ENCODE data around the gene OPN4. TPM values are rescaled to one million over a fixed set of nuclear protein-coding genes. Genes with fewer than 3 reads are reported as not detected.

Gene OPN4
- total RNA-seq, 1 donor from 2014 or later, result not detected

- peaks cover 18% of the 10 kb centered on the region for H3K36me3 Mint-ChIP-seq (ENCODE audit: unreplicated experiment)
- H3K4me3 Mint-ChIP-seq (ENCODE audit: unreplicated experiment), result no peak overlapping the region
- H3K27me3 Mint-ChIP-seq (ENCODE audit: unreplicated experiment), result peaks cover 6% of the 10 kb centered on the region
- TF ChIP-seq, protein P1, sequence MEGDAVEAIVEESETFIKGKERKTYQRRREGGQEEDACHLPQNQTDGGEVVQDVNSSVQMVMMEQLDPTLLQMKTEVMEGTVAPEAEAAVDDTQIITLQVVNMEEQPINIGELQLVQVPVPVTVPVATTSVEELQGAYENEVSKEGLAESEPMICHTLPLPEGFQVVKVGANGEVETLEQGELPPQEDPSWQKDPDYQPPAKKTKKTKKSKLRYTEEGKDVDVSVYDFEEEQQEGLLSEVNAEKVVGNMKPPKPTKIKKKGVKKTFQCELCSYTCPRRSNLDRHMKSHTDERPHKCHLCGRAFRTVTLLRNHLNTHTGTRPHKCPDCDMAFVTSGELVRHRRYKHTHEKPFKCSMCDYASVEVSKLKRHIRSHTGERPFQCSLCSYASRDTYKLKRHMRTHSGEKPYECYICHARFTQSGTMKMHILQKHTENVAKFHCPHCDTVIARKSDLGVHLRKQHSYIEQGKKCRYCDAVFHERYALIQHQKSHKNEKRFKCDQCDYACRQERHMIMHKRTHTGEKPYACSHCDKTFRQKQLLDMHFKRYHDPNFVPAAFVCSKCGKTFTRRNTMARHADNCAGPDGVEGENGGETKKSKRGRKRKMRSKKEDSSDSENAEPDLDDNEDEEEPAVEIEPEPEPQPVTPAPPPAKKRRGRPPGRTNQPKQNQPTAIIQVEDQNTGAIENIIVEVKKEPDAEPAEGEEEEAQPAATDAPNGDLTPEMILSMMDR (IDR thresholded peaks at IDR 0.05; ENCODE audit: partially characterized antibody, unreplicated experiment), result no peak
- H3K4me1 Mint-ChIP-seq (ENCODE audit: low read depth, unreplicated experiment), result no peaks in the 10 kb centered on the region
- no peak overlapping the region for H3K27ac Mint-ChIP-seq (ENCODE audit: unreplicated experiment)
- peaks cover 7% of the 10 kb centered on the region for H3K9me3 Mint-ChIP-seq (ENCODE audit: unreplicated experiment)
- DNase-seq, result no peak
Observed at GRCh38 chr10:86699991-86700840, 45.9 kb downstream of the OPN4 start.

DNA sequence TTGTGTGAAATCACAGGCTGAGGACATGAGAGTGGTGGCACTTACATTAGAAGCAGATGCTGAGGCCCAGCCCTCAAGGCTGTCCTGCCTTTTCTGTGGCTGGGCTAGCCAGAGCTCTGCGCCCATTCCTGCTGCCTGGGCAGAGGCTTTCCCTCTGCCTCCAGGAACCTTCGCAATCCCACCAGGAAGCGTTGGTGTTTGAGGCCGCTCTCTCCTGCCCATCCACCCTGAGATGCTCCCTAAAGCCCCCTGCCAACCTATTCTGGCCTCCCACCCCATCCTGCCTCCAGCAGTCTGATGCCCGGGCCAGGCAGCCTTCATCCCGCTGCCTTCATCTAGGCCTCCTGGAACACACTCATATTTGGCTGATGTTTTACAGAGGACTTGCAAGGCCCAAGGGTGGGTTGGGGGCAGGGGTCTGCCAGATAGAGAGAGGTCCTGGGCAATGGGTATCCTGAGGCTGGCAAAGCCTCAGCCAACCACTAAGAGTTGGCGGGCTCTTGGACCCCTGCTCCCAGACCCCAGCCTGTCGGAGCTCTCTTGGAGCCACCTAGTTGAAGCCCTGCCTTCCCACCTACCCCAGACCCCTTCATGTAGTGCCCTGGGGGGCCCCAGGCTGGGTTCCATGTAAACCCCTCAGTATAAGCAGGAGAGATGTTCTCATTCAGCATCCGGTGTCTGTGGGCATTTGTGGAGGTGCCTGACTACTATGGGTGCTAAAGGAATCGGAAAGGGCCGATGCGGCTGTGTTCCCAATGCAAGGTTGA, 46.7 kb downstream of the OPN4 start:
- peaks cover 7% of the 10 kb centered on the region for H3K9me3 Mint-ChIP-seq (ENCODE audit: unreplicated experiment)
- H3K4me3 Mint-ChIP-seq (ENCODE audit: unreplicated experiment), result no peak overlapping the region
- no peak for DNase-seq
- peaks cover 18% of the 10 kb centered on the region for H3K36me3 Mint-ChIP-seq (ENCODE audit: unreplicated experiment)
- TF ChIP-seq, protein P1 (IDR thresholded peaks at IDR 0.05; ENCODE audit: partially characterized antibody, unreplicated experiment), result no peak
- H3K27ac Mint-ChIP-seq (ENCODE audit: unreplicated experiment), result no peak overlapping the region
- H3K27me3 Mint-ChIP-seq (ENCODE audit: unreplicated experiment), result peaks cover 3% of the 10 kb centered on the region
- no peaks in the 10 kb centered on the region for H3K4me1 Mint-ChIP-seq (ENCODE audit: low read depth, unreplicated experiment)

- H3K27me3 Mint-ChIP-seq (ENCODE audit: unreplicated experiment), result peaks cover 2% of the 10 kb centered on the region
- no peaks in the 10 kb centered on the region for H3K4me1 Mint-ChIP-seq (ENCODE audit: low read depth, unreplicated experiment)
- DNase-seq, result no peak
- no peak overlapping the region for H3K4me3 Mint-ChIP-seq (ENCODE audit: unreplicated experiment)
- H3K27ac Mint-ChIP-seq (ENCODE audit: unreplicated experiment), result no peak overlapping the region
- H3K36me3 Mint-ChIP-seq (ENCODE audit: unreplicated experiment), result peaks cover 12% of the 10 kb centered on the region
- TF ChIP-seq, protein P1 (IDR thresholded peaks at IDR 0.05; ENCODE audit: partially characterized antibody, unreplicated experiment), result no peak
- H3K9me3 Mint-ChIP-seq (ENCODE audit: unreplicated experiment), result peaks cover 3% of the 10 kb centered on the region
Observed at GRCh38 chr10:86703176-86703575, 48.8 kb downstream of the OPN4 start.

- peaks cover 7% of the 10 kb centered on the region for H3K9me3 Mint-ChIP-seq (ENCODE audit: unreplicated experiment)
- H3K4me1 Mint-ChIP-seq (ENCODE audit: low read depth, unreplicated experiment), result peaks cover 1% of the 10 kb centered on the region
- H3K36me3 Mint-ChIP-seq (ENCODE audit: unreplicated experiment), result peaks cover 12% of the 10 kb centered on the region
- DNase-seq, result no peak
- H3K27ac Mint-ChIP-seq (ENCODE audit: unreplicated experiment), result no peak overlapping the region
- TF ChIP-seq, protein P1 (IDR thresholded peaks at IDR 0.05; ENCODE audit: partially characterized antibody, unreplicated experiment), result no peak
- H3K27me3 Mint-ChIP-seq (ENCODE audit: unreplicated experiment), result no peaks in the 10 kb centered on the region
- H3K4me3 Mint-ChIP-seq (ENCODE audit: unreplicated experiment), result no peak overlapping the region
Observed at GRCh38 chr10:86705139-86705538, 50.8 kb downstream of the OPN4 start.

All from glutamatergic neuron (in vitro differentiated cells).